OCI-M1 (cell line): ENCODE results near the gene PHF21A.
"Not testable (repeated sequence)": the region's sequence is repeated elsewhere in the genome, so short reads cannot be mapped to it uniquely, and the experiment has no call there.

Experiments
- DNase-seq: peaks from one replicate; lab custom pipeline; 2025; lab: John Stamatoyannopoulos, UW

The PHF21A gene

DNA sequence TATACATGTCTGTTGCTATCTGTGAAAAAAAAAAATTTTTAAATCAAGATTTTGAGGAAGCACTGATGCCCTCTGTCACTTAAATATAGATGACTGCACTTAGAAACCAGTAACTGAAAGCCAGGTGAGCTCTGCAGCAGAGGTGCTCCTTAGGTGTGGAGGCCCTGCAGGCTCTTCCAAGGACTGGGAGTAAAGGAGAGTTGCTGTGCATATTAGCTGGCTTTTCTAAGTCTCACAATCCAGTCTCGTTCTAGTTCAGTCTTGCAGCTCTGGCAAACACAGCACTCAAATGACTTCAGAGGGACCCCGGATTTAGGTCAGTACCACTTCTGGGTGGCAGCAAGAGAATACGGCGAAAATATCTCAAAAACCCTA, 137.8 kb downstream of the PHF21A start:
- no peak for DNase-seq

GRCh38 chr11:45982656-45983470, 138.4 kb downstream of the PHF21A start:
- peak; percentile 98 for DNase-seq

GRCh38 chr11:45981826-45982225, 139.4 kb downstream of the PHF21A start:
- DNase-seq, result not testable (repeated sequence)

DNA sequence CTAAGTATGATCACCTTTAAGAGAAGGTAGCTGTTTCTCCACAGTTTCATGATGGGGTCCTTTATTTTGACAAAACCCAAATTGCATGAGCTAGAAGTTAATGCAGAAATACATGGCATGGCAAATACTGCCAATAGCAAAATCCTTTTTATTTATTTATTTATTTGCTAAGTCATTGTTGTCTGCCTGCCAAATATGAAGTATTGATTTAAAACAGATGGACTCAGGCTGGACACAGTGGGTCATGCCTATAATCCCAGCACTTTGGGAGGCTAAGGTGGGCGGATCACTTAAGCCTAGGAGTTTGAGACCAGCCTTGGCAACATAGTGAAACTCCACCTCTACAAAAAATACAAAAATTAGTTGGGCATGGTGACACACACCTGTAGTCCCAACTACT, 146.4 kb downstream of the PHF21A start:
- no peak for DNase-seq

DNA sequence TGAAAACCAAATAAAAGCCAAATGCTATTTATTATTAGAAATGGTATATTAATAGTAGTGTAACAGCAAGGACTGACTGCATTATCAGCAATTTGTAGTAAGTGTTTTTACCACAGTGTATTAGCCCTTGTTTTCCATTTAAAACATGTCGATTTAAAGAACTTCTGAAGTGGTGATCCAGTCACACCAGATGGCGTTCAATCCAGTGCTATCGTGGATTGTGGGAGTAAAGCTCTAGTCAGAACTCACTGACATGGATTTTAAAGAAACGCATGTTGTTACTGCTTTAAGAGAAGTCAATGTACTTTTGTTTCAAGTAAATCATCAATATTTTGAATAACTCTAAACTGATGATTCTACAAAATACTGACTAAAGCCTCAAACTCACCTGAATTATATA, 147.7 kb downstream of the PHF21A start:
- no peak for DNase-seq

- DNase-seq, result no peak
Measured at GRCh38 chr11:45968901-45969300, 152.4 kb downstream of the PHF21A start.

GRCh38 chr11:45967506-45967905, 153.7 kb downstream of the PHF21A start:
- no peak for DNase-seq

- peak; percentile 91 for DNase-seq
Measured at GRCh38 chr11:45964911-45965389, 156.3 kb downstream of the PHF21A start.

DNA sequence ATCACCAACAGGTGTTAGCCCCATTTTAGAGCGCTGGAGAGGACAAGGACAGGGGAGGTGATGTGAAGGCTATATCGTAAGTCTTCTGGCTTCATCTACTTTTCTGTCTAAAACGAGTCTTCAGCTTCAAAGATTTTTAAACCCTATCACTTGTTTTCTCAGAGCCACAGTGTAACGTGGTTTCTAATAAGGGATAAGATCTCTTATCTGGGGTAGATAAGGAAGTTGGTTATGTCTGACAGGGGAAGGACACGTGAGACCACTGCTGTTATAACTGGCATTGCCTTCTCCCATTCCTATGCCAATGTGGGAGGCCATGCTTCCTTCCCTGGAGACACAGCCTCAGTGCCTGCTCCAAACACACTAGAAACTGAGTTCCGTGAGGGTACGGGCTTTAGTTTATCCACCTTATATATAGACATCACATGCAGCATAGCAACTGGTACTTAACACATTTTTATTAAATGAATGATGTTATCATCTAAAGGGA, 159.5 kb downstream of the PHF21A start:
- DNase-seq, result no peak

DNA sequence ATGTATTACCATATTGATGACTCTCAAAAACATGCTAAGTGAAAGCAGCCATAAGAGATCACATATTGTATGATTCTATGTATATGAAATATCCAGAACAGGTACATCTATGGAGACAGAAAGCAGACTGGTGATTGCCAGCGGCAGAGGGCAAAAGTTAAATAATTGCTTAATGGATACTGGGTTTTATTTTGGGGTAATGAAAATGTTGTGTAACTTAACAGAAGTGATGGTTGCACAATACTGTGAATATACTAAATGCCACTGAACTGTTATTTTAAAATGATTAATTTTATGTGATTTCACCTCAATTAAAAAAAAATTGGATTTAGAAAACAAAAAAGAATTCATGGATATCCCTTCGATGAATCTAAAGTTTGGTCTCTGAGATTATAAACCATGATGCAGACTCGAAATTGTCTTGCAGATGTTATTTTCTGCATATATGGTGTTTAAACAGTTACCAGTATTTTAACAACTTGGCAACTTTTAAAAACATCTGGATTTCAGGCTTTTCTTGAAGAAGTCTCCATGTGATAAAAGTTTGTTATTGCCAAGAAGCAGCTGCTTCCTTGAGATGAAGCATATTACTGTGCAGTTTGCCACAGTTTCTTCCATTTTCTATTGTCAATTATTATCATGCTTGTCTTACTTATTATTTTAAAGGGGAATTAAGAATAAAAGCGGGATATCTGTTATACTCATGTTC, 160.7 kb downstream of the PHF21A start:
- DNase-seq, result no peak

- DNase-seq, result no peak
Measured at GRCh38 chr11:45959851-45960250, 161.4 kb downstream of the PHF21A start.

GRCh38 chr11:45949992-45950407, 171.3 kb downstream of the PHF21A start:
- no peak for DNase-seq

DNA sequence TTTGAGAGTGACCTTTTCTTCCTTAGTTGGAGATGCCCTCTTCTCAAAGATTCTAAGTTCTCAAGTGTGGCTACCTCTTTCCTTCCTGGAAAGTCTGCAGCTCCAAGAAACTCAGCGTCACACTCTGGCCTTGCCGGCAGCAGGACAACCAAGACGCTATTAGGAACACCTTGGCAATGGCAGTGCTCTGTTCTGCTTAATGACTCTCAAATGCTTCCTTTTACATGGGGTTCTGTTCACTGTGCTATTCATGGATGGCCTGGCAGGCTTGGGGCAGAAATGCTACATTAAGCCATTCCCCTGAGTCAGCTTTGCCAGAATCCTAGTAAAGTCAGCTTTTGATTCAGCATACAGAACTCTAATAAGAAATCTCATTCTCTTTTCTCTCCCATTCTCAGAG, 172.9 kb downstream of the PHF21A start:
- no peak for DNase-seq

- DNase-seq, result no peak
Measured at GRCh38 chr11:45947885-45948284, 173.4 kb downstream of the PHF21A start.

DNA sequence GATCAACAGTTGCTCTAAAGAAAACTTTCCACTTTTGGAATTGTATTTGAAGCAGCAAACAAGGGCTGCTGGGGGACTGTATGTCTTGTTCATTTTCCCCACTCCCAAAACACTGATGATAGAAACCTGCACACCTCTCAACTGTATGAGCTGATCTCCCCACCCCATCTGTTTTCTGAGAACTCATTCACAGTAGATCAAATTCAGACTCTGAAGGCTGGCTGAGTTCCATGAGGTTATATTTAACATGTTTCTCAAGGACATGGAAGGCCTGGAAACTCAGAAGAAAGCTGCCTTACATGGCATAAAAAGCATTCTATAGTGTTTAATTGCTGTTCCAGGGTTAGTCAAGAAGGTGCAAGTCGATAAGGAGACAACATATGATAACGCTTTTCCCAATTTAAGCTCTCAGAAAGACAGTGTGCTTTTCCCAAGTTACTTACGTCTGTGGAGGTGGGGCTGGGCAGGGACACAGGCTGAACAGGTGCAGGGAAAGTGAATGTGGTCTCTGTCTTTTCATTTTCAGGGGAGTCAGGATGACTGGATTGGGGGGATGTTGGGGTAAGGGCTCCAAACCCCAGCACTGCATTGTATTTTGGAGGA, 175.8 kb downstream of the PHF21A start:
- DNase-seq, result no peak

- DNase-seq, result no peak
Measured at GRCh38 chr11:45942381-45942780, 178.9 kb downstream of the PHF21A start.

DNA sequence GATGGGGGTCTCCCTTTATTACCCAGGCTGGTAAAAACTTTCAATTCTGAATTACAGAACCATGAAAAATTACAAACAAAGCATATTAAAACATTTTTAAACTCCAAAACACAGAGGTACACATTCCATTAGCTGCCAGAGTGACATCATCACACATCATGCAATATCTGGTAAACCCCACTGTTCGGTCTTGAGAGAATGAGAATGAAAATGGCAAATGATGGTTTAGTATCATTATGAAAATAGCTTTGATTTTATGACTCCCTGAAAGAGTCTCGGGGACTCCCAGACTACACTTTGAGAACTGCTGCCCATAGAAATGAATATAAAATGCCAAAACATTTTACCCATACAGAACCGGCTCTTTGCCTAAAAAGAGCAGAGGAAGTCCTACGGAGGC, 180.0 kb downstream of the PHF21A start:
- no peak for DNase-seq

- no peak for DNase-seq
Measured at GRCh38 chr11:45939836-45940235, 181.4 kb downstream of the PHF21A start.

GRCh38 chr11:45937916-45938315, 183.3 kb downstream of the PHF21A start:
- DNase-seq, result no peak

- DNase-seq, result no peak
Measured at GRCh38 chr11:45936511-45937054, 184.7 kb downstream of the PHF21A start.

DNA sequence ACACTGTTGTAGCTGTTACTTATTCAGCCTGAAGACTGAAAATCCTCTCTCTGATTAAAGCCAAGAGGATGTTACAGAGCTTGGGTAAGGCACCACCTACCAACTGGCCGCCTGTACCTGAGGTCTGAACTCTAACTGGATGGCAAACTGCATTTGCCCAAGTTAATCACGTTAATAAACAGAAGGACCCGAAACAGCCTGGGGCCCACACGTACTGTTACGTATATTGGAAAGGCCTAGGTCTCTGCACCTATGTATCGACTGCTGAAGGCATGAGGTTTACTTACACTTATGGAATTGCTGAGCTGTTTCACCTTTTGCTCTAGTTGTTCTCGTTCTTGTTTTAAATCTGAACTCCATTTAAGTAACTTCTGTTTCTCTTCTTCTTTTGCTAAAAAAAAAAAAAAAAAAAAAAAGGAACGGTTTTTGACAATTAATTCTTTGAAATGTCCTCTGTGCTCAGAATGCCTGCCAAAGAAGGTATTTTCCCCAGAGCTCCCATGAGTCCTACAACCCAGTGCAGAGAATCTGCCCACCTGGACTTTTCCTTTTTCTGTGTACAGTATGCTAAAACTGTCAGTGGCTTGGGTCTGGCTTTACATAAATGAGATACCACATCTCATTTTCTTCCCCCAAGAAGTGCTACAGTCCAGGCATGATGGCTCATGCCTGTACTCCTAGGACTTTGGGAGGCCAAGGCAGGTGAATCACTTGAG, 185.7 kb downstream of the PHF21A start:
- no peak for DNase-seq
